ENCODE data around the gene FRMD7. TPM values are rescaled to one million over a fixed set of nuclear protein-coding genes. Genes with fewer than 3 reads are reported as not detected.
"Not testable (repeated sequence)": the region's sequence is repeated elsewhere in the genome, so short reads cannot be mapped to it uniquely, and the experiment has no call there.

The FRMD7 gene
- total and polyA plus RNA-seq, 12 donors: 0.07 to 0.50 (median 0.31) TPM; not detected in 6

DNA sequence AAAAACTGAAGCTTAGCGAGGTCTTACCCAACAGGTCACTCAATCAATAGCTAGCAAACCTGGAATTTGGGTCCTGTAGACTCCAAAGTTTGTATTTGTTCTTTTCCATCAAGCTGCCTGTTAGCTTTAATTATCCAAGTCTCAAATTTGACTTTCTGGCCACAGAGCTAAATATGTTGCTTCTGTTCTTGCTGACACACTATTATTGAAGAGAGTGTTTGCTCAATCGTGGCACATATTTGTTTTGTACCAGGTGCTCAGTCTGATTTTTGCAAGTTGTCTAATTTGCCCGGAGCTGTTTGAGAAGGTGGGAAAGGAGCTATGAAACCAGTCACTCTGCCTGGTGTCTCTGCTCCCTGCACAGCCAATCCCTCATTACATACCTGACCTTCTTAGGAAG is 41.7 kb upstream of the FRMD7 start:
- ATAC-seq (no peak), DNase-seq (no peak)
- no peaks in the 10 kb centered on the region for H3K4me1 ChIP-seq
- H3K27me3 ChIP-seq: peaks cover 0 to 52% (median 0%) of the 10 kb centered on the region in 7 donors
- H3K27ac ChIP-seq: no peak overlapping the region
- no peak for TF ChIP-seq CTCF (IDR thresholded peaks at IDR 0.05)
- H3K9me3 ChIP-seq: peaks cover 0 to 14% (median 0%) of the 10 kb centered on the region in 11 donors
- WGBS, 2 donors: 89% methylated on average over 3 of the region's 3 CpGs
- no peaks in the 10 kb centered on the region for H3K36me3 ChIP-seq
- no peak overlapping the region for H3K4me3 ChIP-seq
- intact Hi-C loops (cut with DNase I): no loop called here

DNA sequence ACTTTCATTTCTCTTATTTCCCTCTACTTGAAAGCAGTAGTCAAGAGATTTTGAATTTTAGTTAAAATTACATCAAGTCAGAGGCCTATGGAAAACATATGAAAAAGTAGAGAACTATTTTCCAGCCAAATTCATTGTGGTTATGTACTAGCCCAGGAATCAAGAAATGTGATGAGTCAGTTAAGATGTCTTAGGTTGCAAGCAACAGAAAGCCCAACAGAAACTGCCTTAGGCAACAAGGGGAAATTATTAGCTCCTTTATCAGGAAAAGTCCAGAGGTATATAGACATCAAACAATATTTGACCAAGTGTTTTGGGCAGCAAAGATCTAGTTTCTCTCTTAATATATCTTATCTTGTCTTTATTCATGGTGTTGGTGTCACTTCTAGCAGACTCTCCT is 37.8 kb upstream of the FRMD7 start:
- Histone ChIP-seq H3K9me3 (peaks cover 0 to 19% (median 0%) of the 10 kb centered on the region in 11 donors), H3K27ac (no peak overlapping the region), H3K27me3 (peaks cover 0 to 31% (median 0%) of the 10 kb centered on the region in 7 donors), H3K4me3 (no peak overlapping the region), H3K4me1 (no peaks in the 10 kb centered on the region), H3K36me3 (no peaks in the 10 kb centered on the region)
- ATAC-seq: no peak
- TF ChIP-seq CTCF (IDR thresholded peaks at IDR 0.05): no peak
- intact Hi-C loops (cut with DNase I): no loop called here
- no peak for DNase-seq

DNA sequence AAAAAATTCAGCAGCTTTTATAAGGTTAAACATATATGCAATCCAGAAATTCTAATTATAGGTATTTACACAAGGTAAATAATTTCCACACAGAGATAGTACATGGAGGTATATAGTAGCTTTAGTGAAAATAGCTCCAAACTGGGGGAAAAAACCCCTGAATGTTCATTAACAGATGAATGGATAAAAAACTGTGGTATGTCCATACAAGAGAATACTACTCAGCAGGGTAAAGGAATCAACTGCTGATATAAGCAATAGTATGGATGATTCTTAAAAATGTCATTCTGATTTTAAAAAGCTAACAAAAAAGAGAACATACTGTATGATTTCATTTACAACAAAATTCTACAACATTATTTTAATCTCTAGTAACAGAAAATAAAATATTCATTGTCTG is 37.2 kb upstream of the FRMD7 start:
- no peak for DNase-seq
- Histone ChIP-seq H3K27me3 (peaks cover 0 to 26% (median 0%) of the 10 kb centered on the region in 7 donors), H3K4me1 (no peaks in the 10 kb centered on the region), H3K4me3 (no peak overlapping the region), H3K9me3 (peaks cover 0 to 19% (median 0%) of the 10 kb centered on the region in 11 donors), H3K27ac (no peak overlapping the region), H3K36me3 (no peaks in the 10 kb centered on the region)
- intact Hi-C loops (cut with DNase I): no loop called here
- ATAC-seq: no peak
- no peak for TF ChIP-seq CTCF (IDR thresholded peaks at IDR 0.05)

DNA sequence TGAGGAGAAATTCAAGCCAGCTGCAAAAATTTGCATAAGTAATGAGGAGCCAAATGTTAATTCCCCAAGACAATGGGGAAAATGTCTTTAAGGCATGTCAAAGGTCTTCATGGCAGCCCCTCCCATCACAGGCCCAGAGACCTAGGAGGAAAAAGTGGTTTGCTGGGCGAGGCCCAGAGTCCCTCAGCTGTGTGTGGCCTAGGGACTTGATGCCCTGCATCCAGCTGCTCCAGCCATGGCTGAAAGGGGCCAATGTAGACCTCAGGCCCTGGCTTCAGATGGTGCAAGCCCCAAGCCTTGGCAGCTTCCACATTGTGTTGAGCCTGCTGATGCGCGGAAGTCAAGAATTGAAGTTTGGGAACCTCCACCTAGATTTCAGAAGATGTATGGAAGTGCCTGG is 35.3 kb upstream of the FRMD7 start:
- intact Hi-C loops (cut with DNase I); H3K36me3 ChIP-seq; DNase-seq; H3K27ac ChIP-seq; H3K4me1 ChIP-seq; ATAC-seq; H3K4me3 ChIP-seq: not testable (repeated sequence)
- Histone ChIP-seq H3K9me3 (peaks cover 0 to 19% (median 0%) of the 10 kb centered on the region in 11 donors), H3K27me3 (peaks cover 0 to 26% (median 0%) of the 10 kb centered on the region in 7 donors)
- 90 to 93% methylated on average over 3 of the region's 3 CpGs for WGBS, 2 donors

DNA sequence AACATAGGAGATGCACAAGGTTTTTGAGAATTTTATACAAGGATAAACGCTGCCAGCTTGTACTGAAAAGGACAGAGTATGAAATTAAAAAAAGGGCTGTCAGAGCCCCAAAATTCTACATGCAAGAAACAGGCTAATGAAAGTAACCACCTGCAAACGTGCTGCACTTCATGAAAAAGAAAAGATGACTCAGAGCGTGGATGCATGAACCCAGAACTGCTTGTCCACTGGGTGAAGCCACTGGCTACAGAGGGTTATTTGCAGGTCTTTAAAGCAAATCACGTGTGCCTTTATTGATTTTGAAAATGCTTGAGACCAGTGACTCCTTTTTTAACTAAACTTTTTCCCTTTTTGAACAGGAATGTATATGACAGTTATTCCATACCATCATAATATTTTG is 25.3 kb upstream of the FRMD7 start:
- Histone ChIP-seq H3K4me1 (no peaks in the 10 kb centered on the region), H3K27ac (no peak overlapping the region), H3K9me3 (no peaks in the 10 kb centered on the region), H3K27me3 (peaks cover 0 to 48% (median 0%) of the 10 kb centered on the region in 7 donors), H3K36me3 (no peaks in the 10 kb centered on the region), H3K4me3 (no peak overlapping the region)
- no peak for TF ChIP-seq CTCF (IDR thresholded peaks at IDR 0.05)
- ATAC-seq (no peak), DNase-seq (no peak)
- intact Hi-C loops (cut with DNase I): no loop called here
- 74 to 81% methylated on average over 4 of the region's 4 CpGs for WGBS, 2 donors
